Measurements from ENCODE around the gene NBEAL2. TPM values are rescaled to one million over a fixed set of nuclear protein-coding genes. Genes with fewer than 3 reads are reported as not detected.

NBEAL2 gene
- total and polyA plus RNA-seq, 2 of the 4 experiments (the other 2 are of a cell fraction): 2.2 to 12.5 TPM

DNA sequence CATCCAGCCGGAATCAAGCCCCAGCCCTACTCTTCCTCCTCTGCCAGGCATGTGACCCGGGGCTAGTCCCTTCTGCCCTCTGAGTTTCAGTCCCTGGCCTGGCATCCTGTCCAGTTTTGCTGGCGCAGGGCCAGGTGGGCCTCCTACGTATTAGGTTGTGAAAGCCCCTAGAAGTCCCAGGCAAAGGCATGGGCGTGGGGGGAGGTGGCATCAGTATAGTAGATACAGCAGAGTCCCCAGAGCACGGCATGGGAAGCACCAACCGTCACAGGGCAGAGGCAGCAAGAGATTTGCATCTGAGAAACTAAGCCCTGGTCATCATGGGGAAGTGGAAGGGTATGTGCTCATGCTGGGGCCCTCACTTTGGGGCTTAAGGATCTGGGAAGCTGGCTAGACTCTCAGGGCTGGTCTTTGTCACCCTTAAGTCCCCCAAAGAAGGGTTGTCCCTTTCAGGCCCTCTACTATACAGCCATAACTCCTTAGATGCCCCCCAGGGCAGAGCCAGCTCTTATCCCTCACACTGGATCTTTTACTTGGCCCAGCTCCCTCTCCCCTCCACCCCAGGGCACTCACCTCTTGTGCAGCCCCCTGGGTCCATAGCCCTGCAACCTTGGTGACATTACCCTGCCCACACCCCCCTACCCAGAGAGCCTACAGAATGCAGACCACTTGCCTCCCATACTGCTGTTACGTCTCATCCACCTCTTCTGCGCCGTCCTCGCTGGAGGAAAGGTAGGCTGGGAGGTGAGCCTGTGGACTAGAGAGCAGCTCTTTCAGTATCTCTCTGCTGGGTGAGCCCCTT lies 11.3 kb downstream of the NBEAL2 start:
- intact Hi-C loops (cut with micrococcal nuclease): no loop called here
- Histone ChIP-seq H2AK9ac (replicated peaks; ENCODE audit: low read depth, low read length, poor library complexity) (no peak overlapping the region), H3K9me1 (ENCODE audit: insufficient read depth, low read length) (peaks cover 5% of the 10 kb centered on the region), H2BK5ac (ENCODE audit: low read depth, low read length, poor library complexity, severe bottlenecking) (no peak overlapping the region), H3K23ac (ENCODE audit: low read depth, low read length) (no peak overlapping the region), H3K27me3 (ENCODE audit: control insufficient read depth, insufficient read depth, low read length) (no peaks in the 10 kb centered on the region), H2BK20ac (ENCODE audit: low read depth, low read length) (no peak overlapping the region), H2BK15ac (ENCODE audit: low read depth, low read length) (no peak overlapping the region), H3K18ac (ENCODE audit: low read depth, low read length) (no peak overlapping the region), H3K4me3 (ENCODE audit: insufficient read depth, low read depth, low read length) (no peak overlapping the region), H3K4me1 (ENCODE audit: control insufficient read depth, insufficient read depth, low read length) (no peaks in the 10 kb centered on the region), H3K56ac (ENCODE audit: extremely low read depth, insufficient read depth, low read length) (no peak overlapping the region), H4K5ac (ENCODE audit: low read depth, low read length) (no peak overlapping the region), H3K27ac (ENCODE audit: insufficient read depth, low read length) (no peak overlapping the region), H3K9ac (ENCODE audit: low read depth, low read length) (no peak overlapping the region), H3K4ac (ENCODE audit: low read depth, low read length) (no peak overlapping the region), H2BK120ac (ENCODE audit: low read depth, low read length) (no peak overlapping the region), H3K79me1 (ENCODE audit: low read depth in 1 of 2, low read length in 2 of 2) (no peaks in the 10 kb centered on the region), H4K20me1 (ENCODE audit: insufficient read depth, low read length) (no peaks in the 10 kb centered on the region), H2AK5ac (ENCODE audit: low read depth, low read length) (no peak overlapping the region), H3K14ac (replicated peaks; ENCODE audit: low read depth, low read length) (no peak overlapping the region), H4K8ac (ENCODE audit: low read depth in 2 of 2, low read length in 2 of 2) (no peak overlapping the region), H3K36me3 (ENCODE audit: control insufficient read depth, insufficient read depth, low read length) (no peaks in the 10 kb centered on the region; the same call in 1 of the 2 replicates), H4K91ac (ENCODE audit: insufficient read depth, low read depth, low read length) (no peak overlapping the region), H3K4me2 (ENCODE audit: low read depth, low read length) (no peak overlapping the region), H3K9me3 (ENCODE audit: control insufficient read depth, insufficient read depth, low read length) (no peaks in the 10 kb centered on the region), H2AFZ (replicated peaks; ENCODE audit: low read length, poor library complexity) (no peak overlapping the region)
- POLR2A ChIA-PET (ENCODE audit: unreplicated experiment): no interaction called here
- CTCF ChIA-PET: no interaction called here
- ATAC-seq (ENCODE audit: low read depth): no peak
- DNase-seq: no peak
- in situ Hi-C loops (cut with MboI; ENCODE audit: low sequenced_read_pairs): no loop called here
- dilution Hi-C loops (cut with HindIII; ENCODE audit: low sequenced_read_pairs, unreplicated experiment): no loop called here
- no TSS peak for BruUV-seq (replicated peaks)
- TF ChIP-seq RCOR1 (IDR thresholded peaks at IDR 0.05; ENCODE audit: insufficient replicate concordance, low read length): no peak
- TF ChIP-seq POLR2A (IDR thresholded peaks at IDR 0.05; ENCODE audit: low read depth, low read length): no peak
- TF ChIP-seq, protein P1, sequence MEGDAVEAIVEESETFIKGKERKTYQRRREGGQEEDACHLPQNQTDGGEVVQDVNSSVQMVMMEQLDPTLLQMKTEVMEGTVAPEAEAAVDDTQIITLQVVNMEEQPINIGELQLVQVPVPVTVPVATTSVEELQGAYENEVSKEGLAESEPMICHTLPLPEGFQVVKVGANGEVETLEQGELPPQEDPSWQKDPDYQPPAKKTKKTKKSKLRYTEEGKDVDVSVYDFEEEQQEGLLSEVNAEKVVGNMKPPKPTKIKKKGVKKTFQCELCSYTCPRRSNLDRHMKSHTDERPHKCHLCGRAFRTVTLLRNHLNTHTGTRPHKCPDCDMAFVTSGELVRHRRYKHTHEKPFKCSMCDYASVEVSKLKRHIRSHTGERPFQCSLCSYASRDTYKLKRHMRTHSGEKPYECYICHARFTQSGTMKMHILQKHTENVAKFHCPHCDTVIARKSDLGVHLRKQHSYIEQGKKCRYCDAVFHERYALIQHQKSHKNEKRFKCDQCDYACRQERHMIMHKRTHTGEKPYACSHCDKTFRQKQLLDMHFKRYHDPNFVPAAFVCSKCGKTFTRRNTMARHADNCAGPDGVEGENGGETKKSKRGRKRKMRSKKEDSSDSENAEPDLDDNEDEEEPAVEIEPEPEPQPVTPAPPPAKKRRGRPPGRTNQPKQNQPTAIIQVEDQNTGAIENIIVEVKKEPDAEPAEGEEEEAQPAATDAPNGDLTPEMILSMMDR (conservative IDR thresholded peaks at IDR 0.05; ENCODE audit: low read depth, low read length): no peak
- TF ChIP-seq SMC3 (IDR thresholded peaks at IDR 0.05; ENCODE audit: low read depth, low read length): no peak
- WGBS, 2 experiments (ENCODE audit: extremely low coverage in 2 of 2, insufficient read length in 1 of 2): 83% methylated on average over 1 of the region's 11 CpGs; no CpG with 5 or more reads in 1 of the 2 experiments
